GM13977 (cell line): Measurements from ENCODE around the gene RREB1.

ENCODE experiments used
- DNase-seq: peaks from one replicate; pipeline ENCODE4 v3.0.0; 2012; ENCODE audit warnings: low spot score
- CTCF ChIP-seq: IDR thresholded peaks from 2 replicates; pipeline ENCODE4 v1.5.1; 2012; ENCODE audit warnings: mild to moderate bottlenecking, control low read depth; ENCODE audit not compliant: insufficient read depth; ENCODE audit errors: extremely low read depth, missing control alignments
- in situ Hi-C: fragments of 300-500 bp; cut with MboI; formaldehyde crosslinking; loops from one replicate; pipeline ENCODE4 v1.12.0; 2022; ENCODE audit warnings: low sequenced_read_pairs, low pct_unique_long_range_greater_than_20kb, mixed read lengths, inconsistent platforms; ENCODE audit not compliant: unreplicated experiment

RREB1 gene

GRCh38 chr6:7129784-7130569 is 22.2 kb downstream of the RREB1 start:
- in situ Hi-C loops: no loop called here
- DNase-seq: no peak
- no peak for TF ChIP-seq CTCF

GRCh38 chr6:7131390-7131789 is 23.6 kb downstream of the RREB1 start:
- no peak for TF ChIP-seq CTCF
- DNase-seq: no peak
- in situ Hi-C loops: no loop called here

- in situ Hi-C loops: no loop called here
- no peak for TF ChIP-seq CTCF
- DNase-seq: no peak
Measured at GRCh38 chr6:7132398-7133035, 24.8 kb downstream of the RREB1 start.

GRCh38 chr6:7134999-7135745 is 27.4 kb downstream of the RREB1 start:
- TF ChIP-seq CTCF: no peak
- no peak for DNase-seq
- in situ Hi-C loops: no loop called here

GRCh38 chr6:7135755-7136154 is 28.0 kb downstream of the RREB1 start:
- no peak for DNase-seq
- in situ Hi-C loops: no loop called here
- no peak for TF ChIP-seq CTCF

GRCh38 chr6:7136859-7137334 is 29.1 kb downstream of the RREB1 start:
- TF ChIP-seq CTCF: no peak
- in situ Hi-C loops: no loop called here
- DNase-seq: peak; percentile 62
